Neural progenitor cell (in vitro differentiated cells): Measurements from ENCODE around the gene SLX4.

Source experiments
- CTCF ChIP-seq: fragments of 200-600 bp; sonication (generic); IDR thresholded peaks from 2 replicates; pipeline ENCODE4 v1.5.1; 2017; ENCODE audit warnings: antibody characterized with exemption, mild to moderate bottlenecking
- EZH2 ChIP-seq: fragments of 200-600 bp; sonication (generic); IDR thresholded peaks from 2 replicates; pipeline ENCODE4 v1.6.1; 2017; ENCODE audit warnings: antibody characterized with exemption, mild to moderate bottlenecking, moderate library complexity

- TF ChIP-seq CTCF (no peak), EZH2 (no peak)
Observed at GRCh38 chr16:3589991-3590701, 21.3 kb downstream of the SLX4 start.
